Measurements from ENCODE around the gene MLF1.

Gene MLF1

DNA sequence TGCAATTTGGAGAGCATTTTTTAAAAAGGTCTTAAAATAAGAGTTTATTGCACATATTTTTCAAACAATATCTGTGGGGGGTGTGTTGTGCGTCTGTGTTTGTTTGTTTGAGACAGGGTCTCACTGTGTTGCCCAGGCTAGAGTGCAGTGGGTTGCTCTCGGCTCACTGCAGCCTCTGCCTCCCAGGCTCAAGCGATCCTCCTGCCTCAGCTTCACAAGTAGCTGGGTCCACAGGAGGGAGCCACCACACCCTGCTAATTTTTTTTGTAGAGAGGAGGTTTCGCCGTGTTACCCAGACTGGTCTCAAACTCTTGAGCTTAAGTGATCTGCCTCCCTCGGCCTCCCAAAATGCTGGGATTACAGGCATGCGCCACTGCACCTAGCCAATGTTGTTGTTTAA is 2.7 kb downstream of the MLF1 start:
- TF ChIP-seq, protein P1, sequence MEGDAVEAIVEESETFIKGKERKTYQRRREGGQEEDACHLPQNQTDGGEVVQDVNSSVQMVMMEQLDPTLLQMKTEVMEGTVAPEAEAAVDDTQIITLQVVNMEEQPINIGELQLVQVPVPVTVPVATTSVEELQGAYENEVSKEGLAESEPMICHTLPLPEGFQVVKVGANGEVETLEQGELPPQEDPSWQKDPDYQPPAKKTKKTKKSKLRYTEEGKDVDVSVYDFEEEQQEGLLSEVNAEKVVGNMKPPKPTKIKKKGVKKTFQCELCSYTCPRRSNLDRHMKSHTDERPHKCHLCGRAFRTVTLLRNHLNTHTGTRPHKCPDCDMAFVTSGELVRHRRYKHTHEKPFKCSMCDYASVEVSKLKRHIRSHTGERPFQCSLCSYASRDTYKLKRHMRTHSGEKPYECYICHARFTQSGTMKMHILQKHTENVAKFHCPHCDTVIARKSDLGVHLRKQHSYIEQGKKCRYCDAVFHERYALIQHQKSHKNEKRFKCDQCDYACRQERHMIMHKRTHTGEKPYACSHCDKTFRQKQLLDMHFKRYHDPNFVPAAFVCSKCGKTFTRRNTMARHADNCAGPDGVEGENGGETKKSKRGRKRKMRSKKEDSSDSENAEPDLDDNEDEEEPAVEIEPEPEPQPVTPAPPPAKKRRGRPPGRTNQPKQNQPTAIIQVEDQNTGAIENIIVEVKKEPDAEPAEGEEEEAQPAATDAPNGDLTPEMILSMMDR (conservative IDR thresholded peaks at IDR 0.05; ENCODE audit: low read depth, low read length), result no peak
- peak; percentile 15 for DNase-seq (ENCODE audit: low read depth)
- H3K4me3 ChIP-seq (ENCODE audit: low read depth, low read length), result no peak overlapping the region

DNA sequence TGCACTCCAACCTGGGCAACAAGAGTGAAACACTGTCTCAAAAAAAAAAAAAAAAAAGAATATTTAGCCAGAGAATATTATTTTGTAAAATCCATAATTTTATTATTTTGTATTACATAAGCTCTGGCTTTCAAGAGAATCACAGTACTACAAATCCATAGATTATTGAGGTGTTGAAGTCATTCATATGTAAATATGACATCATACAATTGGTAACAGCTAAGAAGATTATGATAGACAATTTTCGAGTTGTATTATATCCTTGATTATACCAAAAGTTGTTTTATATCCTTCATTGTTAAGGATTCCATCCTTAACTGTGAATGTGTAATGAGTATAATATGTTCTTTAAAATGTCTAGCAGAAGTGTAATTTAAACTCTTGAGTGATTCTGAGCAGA is 3.7 kb downstream of the MLF1 start:
- TF ChIP-seq, protein P1 (conservative IDR thresholded peaks at IDR 0.05; ENCODE audit: low read depth, low read length), result no peak
- H3K4me3 ChIP-seq (ENCODE audit: low read depth, low read length), result no peak overlapping the region
- DNase-seq (ENCODE audit: low read depth), result no peak

DNA sequence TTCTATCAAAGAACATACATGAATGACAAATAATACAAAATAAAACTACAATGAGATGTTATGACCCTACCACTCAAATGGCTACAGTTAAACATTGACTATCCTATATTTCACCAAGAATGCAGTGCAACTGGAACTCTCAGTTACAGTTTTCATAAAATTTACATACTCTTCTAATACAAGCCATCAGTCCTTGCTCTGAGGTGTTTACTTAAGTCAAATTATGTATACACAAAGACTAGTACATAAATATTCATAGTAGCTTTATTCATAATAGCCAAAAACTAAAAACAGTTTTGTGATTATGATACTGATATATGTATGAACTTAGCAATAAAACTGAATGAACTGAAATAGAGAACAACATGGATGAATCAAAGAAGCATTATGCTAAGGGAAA is 19.2 kb downstream of the MLF1 start:
- TF ChIP-seq, protein P1 (conservative IDR thresholded peaks at IDR 0.05; ENCODE audit: low read depth, low read length), result no peak
- DNase-seq (ENCODE audit: low read depth), result no peak
- H3K4me3 ChIP-seq (ENCODE audit: low read depth, low read length), result no peak overlapping the region

DNA sequence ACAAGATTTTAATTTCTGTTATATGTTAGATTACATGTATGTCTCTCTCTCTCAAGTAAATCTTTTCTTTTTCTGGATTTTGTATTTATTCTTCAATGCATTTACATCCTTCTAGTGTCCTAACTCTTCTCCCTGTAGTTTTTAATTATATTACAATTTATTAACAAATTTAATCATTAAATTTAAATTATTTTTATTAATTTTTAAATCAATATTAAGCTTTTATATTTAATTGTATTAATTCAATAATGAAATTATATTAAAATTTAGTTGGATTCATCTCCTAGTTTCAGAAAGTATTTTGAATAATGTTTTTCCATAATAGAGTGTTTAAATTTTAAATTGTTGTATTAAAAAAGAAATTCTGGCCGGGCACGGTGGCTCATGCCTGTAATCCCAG is 29.8 kb downstream of the MLF1 start:
- TF ChIP-seq, protein P1 (conservative IDR thresholded peaks at IDR 0.05; ENCODE audit: low read depth, low read length), result no peak
- DNase-seq (ENCODE audit: low read depth), result no peak
- H3K4me3 ChIP-seq (ENCODE audit: low read depth, low read length), result no peak overlapping the region

GRCh38 chr3:158602227-158602626 is 31.2 kb downstream of the MLF1 start:
- TF ChIP-seq, protein P1 (conservative IDR thresholded peaks at IDR 0.05; ENCODE audit: low read depth, low read length), result no peak
- DNase-seq (ENCODE audit: low read depth), result no peak
- no peak overlapping the region for H3K4me3 ChIP-seq (ENCODE audit: low read depth, low read length)

DNA sequence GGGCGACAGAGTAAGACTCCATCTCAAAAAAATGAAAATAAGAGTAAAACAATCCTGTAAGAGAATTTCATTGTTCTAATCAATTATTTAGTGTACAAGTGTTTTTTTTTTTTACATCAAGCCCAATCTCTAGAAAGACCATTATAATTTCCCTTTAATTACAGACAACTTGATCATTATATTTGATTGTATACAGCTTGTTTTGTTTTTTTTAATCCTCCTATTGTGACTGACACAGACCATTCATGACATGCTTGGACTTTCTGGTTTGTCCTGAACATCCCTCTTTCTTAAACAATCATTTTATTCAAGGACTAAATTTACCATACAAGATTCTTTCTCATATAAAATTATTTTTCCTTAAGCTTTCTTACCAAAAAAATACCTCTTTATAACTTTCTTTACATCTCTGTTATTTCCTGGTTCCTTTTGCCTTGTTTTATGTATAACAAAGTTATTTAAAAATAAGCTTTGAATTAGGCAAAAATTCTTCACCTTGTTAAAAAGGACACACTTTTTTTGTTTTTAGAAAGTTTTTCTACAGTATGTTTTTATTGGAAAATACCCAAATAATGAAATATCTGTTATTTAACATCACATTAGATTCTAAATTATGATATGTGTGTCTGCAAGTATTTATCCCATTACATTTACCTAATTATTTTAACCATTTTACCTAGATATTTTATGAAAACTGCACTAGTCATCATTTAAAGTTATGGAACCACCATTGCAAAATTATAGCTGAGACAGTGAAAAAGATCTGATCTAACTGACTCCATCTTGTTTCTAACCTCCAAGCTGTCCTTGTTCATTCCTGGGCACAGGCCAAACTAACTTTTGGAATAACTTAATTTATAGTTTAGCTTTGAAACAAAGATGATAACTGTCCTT is 47.2 kb downstream of the MLF1 start:
- TF ChIP-seq, protein P1 (conservative IDR thresholded peaks at IDR 0.05; ENCODE audit: low read depth, low read length), result no peak
- no peak overlapping the region for H3K4me3 ChIP-seq (ENCODE audit: low read depth, low read length)
- no peak for DNase-seq (ENCODE audit: low read depth)

DNA sequence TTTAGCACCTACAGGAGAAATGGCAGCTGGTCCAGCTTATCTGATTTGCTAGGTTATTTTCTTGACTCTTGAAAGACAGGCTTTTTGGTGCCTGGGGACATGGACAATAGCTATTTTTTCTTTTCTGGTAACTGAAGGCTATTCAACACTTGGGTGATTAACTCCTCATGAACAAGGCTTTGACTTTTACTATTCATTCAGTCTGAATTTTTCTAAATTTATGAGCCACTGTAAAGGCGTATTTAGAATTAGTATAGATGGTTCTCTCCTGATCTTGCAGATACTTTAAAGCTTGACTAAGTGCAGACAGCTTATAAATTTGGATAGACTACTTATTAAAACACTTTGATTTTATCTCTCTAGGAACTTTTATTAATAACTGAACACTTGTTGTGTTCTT is 54.9 kb downstream of the MLF1 start:
- DNase-seq (ENCODE audit: low read depth), result no peak
- TF ChIP-seq, protein P1 (conservative IDR thresholded peaks at IDR 0.05; ENCODE audit: low read depth, low read length), result no peak
- no peak overlapping the region for H3K4me3 ChIP-seq (ENCODE audit: low read depth, low read length)

Measured in choroid plexus epithelial cell (primary cell).